HG02610 (cell line): ENCODE measurements around the gene FRMD7.
"Not testable (repeated sequence)": the region's sequence is repeated elsewhere in the genome, so short reads cannot be mapped to it uniquely, and the experiment has no call there.

Experiments
- ATAC-seq: cut with Tn5 transposase; IDR thresholded peaks from one replicate; pipeline ENCODE4 v1.9.1; 2021; ENCODE audit warnings: mild to moderate bottlenecking, moderate library complexity; ENCODE audit not compliant: unreplicated experiment

Gene FRMD7, protein sequence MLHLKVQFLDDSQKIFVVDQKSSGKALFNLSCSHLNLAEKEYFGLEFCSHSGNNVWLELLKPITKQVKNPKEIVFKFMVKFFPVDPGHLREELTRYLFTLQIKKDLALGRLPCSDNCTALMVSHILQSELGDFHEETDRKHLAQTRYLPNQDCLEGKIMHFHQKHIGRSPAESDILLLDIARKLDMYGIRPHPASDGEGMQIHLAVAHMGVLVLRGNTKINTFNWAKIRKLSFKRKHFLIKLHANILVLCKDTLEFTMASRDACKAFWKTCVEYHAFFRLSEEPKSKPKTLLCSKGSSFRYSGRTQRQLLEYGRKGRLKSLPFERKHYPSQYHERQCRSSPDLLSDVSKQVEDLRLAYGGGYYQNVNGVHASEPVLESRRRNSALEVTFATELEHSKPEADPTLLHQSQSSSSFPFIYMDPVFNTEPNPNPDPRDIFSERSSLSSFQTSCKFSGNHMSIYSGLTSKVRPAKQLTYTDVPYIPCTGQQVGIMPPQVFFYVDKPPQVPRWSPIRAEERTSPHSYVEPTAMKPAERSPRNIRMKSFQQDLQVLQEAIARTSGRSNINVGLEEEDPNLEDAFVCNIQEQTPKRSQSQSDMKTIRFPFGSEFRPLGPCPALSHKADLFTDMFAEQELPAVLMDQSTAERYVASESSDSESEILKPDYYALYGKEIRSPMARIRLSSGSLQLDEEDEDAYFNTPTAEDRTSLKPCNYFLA

DNA sequence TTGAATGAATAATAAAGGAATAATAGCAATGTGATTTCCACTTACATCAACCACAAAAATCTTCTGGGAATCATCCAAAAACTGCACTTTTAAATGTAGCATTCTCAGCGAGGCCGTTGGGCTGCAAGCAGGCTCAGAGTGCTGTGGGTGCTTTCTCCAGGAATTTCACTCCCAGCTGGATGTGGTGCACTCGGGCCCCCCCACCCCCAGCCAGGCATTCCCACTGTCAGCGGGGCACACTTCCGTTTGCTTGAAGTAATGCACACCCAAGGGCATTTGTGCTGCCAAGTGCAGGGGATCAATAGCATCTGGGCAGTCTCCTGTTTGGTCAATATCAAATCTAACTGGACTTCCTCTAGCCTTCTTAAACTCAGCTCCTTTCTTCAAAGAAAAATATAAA lies at the start of gene FRMD7:
TSS of gene FRMD7 (minus strand) at position 278 of the 400 bp plus-strand sequence. CDS start at position 102, 176 bp downstream.
- no peak for ATAC-seq

DNA sequence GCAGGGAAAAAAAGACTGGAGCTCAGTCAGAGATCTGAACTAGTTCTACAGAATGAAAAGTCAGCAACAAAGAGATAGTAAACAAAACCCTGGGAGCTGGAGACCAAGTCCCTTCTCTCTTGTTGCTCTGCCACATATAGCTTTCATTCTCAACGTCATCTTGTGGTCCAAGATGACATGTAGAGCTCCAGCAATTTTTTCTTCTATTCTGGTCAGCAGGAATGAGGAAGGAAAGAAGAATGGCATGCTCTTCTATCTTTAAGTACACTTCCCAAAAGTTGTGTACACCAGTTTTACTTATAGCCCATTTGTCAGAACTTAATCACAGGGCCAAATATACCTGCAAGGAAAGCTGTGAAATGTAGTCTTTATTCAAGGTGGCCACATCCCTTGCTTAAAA lies 45.8 kb upstream of the FRMD7 start:
- ATAC-seq: no peak

DNA sequence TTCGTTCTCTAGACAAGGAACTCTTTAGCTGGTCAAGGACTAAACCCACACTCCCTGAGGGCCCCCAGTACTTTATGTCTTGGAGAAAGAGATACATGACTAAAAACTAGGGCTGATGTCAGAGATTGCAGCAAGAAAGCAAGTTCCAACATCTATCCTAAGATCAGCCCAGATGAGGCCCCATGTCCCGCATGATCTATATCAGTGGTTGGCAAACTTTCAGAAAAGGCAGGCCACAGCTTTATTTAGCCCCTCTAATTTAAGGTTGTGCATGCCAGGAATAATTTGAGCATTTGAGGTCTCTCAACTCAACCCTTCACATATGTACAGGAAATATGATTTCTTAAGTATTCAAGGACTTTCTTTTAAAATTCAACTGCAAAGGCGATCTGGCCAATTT lies 44.1 kb upstream of the FRMD7 start:
- ATAC-seq: no peak

DNA sequence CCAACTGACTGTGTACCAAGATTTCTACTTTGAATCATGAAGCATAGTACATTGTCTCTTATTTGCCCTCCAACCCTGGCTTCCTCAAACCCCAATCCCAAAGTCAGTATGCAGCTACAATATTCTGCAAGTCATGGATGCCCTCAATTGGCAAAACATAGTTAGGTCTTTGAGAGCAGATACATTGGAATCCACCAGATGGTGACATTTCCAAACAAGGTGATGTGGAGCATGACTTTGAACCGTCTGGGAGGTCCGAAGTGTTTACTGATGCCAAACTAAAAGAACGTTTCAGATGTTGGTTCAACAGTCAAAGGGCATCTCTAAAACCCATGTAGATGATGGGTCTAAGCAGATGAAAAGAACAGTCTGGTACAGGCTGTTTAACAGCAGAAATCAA lies 43.7 kb upstream of the FRMD7 start:
- no peak for ATAC-seq

DNA sequence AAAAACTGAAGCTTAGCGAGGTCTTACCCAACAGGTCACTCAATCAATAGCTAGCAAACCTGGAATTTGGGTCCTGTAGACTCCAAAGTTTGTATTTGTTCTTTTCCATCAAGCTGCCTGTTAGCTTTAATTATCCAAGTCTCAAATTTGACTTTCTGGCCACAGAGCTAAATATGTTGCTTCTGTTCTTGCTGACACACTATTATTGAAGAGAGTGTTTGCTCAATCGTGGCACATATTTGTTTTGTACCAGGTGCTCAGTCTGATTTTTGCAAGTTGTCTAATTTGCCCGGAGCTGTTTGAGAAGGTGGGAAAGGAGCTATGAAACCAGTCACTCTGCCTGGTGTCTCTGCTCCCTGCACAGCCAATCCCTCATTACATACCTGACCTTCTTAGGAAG lies 41.7 kb upstream of the FRMD7 start:
- ATAC-seq: no peak

DNA sequence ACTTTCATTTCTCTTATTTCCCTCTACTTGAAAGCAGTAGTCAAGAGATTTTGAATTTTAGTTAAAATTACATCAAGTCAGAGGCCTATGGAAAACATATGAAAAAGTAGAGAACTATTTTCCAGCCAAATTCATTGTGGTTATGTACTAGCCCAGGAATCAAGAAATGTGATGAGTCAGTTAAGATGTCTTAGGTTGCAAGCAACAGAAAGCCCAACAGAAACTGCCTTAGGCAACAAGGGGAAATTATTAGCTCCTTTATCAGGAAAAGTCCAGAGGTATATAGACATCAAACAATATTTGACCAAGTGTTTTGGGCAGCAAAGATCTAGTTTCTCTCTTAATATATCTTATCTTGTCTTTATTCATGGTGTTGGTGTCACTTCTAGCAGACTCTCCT lies 37.8 kb upstream of the FRMD7 start:
- ATAC-seq: no peak

DNA sequence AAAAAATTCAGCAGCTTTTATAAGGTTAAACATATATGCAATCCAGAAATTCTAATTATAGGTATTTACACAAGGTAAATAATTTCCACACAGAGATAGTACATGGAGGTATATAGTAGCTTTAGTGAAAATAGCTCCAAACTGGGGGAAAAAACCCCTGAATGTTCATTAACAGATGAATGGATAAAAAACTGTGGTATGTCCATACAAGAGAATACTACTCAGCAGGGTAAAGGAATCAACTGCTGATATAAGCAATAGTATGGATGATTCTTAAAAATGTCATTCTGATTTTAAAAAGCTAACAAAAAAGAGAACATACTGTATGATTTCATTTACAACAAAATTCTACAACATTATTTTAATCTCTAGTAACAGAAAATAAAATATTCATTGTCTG lies 37.2 kb upstream of the FRMD7 start:
- ATAC-seq: no peak

DNA sequence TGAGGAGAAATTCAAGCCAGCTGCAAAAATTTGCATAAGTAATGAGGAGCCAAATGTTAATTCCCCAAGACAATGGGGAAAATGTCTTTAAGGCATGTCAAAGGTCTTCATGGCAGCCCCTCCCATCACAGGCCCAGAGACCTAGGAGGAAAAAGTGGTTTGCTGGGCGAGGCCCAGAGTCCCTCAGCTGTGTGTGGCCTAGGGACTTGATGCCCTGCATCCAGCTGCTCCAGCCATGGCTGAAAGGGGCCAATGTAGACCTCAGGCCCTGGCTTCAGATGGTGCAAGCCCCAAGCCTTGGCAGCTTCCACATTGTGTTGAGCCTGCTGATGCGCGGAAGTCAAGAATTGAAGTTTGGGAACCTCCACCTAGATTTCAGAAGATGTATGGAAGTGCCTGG lies 35.3 kb upstream of the FRMD7 start:
- not testable (repeated sequence) for ATAC-seq

DNA sequence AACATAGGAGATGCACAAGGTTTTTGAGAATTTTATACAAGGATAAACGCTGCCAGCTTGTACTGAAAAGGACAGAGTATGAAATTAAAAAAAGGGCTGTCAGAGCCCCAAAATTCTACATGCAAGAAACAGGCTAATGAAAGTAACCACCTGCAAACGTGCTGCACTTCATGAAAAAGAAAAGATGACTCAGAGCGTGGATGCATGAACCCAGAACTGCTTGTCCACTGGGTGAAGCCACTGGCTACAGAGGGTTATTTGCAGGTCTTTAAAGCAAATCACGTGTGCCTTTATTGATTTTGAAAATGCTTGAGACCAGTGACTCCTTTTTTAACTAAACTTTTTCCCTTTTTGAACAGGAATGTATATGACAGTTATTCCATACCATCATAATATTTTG lies 25.3 kb upstream of the FRMD7 start:
- ATAC-seq: no peak

DNA sequence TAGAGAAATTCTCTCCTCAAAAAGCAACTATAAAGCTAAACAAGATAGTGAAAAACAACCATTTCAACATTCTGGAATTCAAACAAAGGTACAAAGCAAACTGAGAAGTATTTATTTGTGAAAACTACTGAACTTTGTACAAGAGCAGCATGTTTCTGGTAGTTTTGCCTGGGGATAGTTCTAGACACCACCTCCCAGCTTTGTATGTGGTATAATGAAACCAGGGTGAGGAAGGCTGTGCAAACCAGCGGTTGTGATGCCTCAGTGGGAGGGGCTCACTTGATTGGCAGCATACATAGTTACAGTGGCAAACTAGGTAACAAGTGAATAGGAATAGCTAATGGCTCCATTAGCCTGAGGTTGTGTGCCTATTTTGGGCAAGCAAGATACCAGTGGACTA lies 18.6 kb upstream of the FRMD7 start:
- no peak for ATAC-seq

DNA sequence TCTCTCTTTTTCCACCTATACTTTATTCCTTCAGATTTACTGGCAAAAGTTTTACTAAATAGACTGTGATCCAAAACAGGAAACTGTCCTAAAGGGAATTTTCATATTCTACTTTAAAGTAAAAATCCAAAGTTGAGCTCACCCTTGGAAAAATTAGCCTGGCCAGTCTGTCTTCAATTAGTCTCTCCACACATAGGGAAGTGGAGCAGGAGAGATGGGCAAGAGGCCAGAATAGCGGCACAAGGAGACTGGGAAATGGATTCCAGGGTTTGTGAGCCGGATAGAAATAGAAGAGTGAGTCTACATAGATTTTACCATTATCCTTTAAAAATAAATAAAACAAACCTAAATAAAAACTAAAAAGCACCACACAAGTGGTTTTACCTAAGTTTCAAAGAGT lies 16.2 kb upstream of the FRMD7 start:
- ATAC-seq: no peak

DNA sequence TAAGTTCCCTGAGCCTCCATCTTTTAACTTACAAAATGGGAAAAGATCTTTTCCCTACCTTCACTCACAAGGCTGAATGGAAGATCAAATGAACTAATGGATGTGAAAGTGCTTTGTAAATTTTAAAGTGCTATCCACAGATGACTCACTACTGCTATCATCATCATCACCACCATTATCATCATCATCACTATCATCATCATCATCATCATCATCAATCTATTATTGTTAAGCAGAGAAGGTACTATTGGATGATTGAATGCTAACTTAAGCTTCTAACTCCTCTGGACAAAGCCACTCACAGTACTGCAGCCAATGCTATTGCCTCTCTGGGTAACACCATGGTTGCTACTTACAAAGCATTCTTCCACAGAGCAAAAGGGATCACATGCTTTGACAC lies 1.9 kb downstream of the FRMD7 start:
- no peak for ATAC-seq

DNA sequence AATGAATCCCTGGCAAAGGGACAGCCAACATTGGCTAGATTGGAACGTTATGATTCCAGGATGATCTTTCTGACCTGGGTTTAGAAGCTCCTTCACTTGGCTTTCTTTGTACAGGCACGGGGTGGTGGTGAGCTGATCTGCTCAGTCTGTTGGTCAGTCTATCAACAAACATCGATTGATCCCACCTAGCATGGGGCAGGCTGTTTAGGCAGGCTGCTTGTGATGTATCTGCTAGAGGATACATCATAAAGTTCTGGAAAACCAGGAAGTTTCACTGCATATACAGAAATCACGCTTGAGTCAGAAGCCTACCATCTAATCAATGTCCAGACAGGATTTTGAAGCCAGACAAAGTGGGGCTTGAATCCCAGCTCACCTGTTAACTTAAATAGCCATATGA lies 6.9 kb downstream of the FRMD7 start:
- ATAC-seq: no peak

DNA sequence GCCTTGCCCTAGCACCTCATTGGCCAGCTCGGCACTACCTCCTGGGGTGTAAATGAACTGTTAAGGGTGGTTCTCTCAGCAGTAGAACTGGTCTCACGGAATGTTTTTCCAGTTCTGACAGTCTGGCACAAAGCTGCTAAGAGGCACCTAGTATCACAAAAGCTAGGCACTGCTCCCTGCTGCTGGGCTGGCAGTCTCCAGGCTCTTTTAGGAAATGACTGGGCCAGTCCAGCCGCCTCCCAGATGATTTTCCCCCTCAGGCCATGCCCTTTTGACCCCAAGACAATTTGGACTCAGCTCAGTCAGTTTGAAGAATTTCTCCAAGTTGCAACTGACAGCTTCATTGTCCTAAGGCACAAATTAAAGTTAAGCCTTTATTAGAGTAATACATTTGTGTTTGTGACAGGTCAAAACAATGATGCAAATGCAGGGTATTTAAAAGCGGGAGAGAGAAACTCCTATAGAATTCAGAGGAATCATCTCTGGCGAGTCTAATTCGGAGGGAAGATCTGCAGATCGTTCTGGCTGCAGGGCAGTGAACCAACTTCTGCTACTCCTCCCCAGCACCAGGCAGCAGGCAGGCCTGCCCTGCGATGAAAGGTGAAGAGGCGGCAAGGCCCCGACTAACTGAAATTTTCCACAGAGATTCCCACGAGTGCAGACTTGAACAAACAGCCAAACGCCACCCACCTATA lies 7.9 kb downstream of the FRMD7 start:
- no peak for ATAC-seq

DNA sequence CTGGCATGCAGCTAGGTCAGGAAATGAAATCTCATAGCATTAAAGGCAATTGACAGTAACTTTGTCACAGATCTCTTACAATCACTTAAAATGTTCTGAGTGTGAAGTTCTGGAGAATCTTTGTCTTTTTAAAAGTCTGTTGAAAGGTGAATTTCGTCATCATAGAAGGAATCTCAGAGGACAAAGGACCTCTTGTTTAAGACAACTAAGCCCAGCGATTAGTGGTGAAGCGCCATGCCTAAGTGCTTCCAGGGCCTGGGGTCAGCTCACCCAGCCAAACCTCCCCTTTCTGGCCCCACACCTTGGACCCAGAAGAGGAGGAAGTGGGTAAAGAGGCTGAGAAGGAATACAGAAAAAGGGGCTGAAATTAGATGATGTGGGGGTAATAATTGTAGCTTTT lies 8.5 kb downstream of the FRMD7 start:
- no peak for ATAC-seq

DNA sequence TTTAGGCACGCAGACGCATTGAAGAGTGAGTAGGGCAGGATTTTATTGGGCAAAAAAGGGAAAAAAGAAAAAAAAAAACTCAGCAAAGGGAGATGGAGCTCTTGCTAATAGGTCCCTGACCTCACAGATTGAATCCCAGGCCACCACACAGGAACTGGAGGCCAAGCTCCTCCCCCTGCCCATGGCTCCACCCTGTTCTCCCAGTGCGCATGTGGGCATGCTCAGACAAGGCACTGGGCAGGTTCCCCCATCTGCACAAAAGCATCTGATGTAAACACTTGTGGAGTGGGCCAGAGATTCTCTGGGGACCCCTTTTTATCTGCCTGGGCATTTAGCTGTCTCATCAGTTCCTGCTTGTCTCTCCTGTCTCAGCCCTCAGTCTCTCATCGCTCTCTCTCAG lies 9.5 kb downstream of the FRMD7 start:
- no peak for ATAC-seq

DNA sequence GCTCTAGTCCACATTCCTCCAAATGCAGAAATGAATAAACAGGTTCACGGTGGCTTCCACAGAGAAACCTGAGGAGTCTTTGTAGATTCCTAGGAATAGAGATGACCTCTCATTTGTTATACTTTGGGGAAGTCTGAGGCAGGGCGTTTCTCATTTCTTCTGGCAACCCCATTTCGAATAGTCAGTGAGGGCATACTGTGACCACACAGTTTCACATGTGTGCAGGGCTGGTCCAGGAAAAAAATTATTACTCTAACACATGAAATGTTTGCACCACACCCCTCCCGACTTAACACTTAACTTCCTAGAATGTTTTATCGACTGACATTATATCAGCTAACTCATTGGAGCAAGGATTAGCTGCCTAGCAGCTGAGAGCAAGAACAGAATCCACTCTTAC lies 12.0 kb downstream of the FRMD7 start:
- ATAC-seq: no peak

DNA sequence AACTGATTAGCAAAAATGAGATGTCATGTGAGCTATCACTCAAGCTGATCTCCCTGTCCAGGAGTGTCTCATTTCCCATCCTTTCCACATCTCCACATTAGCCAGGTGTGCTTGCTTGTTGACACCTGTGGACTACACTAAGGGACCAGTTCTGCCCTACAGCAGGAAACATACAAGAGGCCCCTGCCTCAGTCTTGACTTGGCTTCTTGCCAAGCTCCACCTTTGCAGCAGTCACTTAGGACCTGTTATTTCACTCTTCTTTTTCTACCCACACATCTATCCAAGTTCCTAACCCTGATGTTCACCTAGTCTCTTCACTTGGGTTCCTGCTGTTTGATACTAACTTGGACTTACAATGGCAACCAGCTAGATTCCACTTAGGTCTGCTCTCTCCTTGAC lies 13.2 kb downstream of the FRMD7 start:
- ATAC-seq: no peak

DNA sequence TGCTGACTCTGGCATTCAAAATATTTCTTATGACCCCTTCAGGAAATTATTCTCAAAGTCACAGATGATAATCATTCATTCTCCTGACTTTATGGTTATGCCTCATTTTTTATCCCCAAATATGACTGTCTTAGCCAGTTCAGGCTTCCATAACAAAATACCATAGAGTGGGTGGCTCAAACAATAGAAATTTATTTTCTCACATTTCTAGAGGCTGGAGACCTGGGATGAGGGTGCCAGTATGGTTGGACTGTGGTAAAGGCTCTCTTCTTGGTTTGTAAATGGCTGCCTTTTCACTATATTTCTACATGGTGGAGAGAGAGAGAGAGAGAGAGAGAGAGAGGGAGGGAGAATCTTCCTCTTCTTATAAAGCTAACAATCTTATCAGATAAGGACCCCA lies 20.5 kb downstream of the FRMD7 start:
- ATAC-seq: no peak

DNA sequence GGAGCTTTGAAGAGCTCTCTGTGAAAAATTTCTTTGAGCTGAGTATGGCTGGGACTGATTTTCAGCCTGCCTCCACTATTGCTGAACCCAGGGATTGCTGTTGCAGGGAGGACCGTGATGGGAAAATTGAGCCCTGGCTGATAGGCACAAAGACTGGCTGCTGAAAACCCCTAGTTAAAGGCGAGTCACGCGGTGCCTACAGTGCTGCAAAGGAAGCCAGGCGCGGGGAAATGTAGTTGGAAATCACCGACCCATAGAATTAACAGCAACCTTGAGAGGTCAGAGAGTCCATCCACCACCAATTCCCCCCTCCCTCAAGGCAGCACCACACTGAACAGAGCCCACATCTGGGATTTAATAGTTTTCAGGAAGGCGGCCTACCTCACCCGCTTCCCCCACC lies 26.0 kb downstream of the FRMD7 start:
- no peak for ATAC-seq

DNA sequence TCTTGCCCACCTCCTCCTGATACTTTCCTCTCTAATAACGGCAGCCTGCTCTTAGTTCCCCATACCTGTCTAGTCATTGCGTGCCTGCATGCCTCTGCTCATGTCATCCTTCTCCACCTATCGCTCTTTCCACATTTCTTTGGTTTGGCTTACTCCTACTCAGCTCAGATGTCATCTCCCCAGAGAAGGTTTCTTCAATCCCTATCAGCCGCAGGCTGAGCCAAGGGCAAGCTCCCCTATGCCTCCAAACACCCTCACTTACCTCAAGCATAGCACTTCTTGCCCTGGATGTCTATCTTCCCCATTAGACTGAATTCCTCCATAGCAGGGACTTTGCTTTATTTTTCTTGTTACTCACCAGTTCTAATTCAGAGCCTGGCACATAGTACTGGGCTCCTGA lies 26.6 kb downstream of the FRMD7 start:
- no peak for ATAC-seq

DNA sequence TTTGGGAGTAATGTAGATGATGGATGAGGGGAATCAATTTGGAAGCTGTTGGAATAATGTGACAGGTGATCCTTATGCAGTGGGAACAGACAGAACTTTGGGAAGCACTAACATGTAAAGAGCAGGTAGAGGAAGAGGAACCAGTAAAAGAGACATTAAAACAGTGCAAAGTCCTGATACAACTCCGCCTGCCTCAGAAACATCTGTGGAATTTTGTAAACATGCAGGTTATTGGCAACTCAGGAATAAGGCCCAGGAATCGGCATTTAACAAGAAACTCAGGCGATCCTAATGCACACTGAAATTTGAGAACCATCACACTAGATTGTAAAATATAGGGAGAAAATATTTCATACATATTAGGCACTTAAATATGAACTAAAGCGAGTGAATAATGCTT lies 29.1 kb downstream of the FRMD7 start:
- not testable (repeated sequence) for ATAC-seq
